HG02571 (cell line): ENCODE results near the gene FHOD1.

Experiments
- ATAC-seq: cut with Tn5 transposase; IDR thresholded peaks from one replicate; pipeline ENCODE4 v1.9.1; 2021; ENCODE audit warnings: mild to moderate bottlenecking, moderate library complexity; ENCODE audit not compliant: unreplicated experiment

FHOD1 gene

DNA sequence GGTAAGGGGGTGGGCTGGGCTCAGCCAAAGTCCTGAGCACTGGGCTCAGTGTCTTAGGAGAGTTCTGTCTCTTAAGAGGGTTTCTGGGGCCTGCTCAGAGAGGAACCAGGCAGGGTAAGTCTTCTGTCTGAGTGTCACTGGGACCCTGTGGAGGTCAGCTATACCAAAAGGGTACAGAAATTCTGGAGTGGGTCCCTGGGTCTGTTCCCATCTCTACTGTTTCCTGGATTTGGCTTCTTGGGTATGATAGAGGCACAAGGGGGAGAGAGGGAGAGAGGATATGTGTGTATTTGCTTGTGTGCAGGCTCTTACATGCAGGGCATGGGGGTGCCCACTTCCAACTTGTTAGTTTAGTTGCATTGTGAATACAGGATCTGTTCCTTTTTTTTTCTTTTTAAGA lies 53.7 kb downstream of the FHOD1 start:
- ATAC-seq, result no peak

DNA sequence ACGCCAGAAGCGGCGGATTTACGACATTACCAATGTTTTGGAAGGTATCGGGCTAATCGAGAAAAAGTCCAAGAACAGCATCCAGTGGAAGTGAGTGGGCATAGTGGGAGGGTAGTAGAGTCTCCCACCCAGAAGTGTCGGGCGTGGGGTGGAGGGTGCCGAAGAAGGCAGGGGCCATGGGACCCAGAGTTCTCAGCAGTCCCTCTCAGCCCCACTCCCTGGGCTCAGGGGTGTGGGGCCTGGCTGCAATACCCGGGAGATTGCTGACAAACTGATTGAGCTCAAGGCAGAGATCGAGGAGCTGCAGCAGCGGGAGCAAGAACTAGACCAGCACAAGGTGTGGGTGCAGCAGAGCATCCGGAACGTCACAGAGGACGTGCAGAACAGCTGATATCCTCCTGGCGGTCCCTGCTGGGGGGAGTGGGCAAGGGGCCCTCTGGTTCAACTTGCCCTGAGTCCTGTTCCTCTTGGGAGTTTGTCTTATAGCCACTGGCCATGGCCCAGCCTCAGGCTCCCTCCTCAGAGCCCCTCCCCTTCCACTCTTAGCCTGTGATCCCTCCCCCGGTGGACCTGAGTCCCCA lies 54.4 kb downstream of the FHOD1 start:
- ATAC-seq, result no peak

DNA sequence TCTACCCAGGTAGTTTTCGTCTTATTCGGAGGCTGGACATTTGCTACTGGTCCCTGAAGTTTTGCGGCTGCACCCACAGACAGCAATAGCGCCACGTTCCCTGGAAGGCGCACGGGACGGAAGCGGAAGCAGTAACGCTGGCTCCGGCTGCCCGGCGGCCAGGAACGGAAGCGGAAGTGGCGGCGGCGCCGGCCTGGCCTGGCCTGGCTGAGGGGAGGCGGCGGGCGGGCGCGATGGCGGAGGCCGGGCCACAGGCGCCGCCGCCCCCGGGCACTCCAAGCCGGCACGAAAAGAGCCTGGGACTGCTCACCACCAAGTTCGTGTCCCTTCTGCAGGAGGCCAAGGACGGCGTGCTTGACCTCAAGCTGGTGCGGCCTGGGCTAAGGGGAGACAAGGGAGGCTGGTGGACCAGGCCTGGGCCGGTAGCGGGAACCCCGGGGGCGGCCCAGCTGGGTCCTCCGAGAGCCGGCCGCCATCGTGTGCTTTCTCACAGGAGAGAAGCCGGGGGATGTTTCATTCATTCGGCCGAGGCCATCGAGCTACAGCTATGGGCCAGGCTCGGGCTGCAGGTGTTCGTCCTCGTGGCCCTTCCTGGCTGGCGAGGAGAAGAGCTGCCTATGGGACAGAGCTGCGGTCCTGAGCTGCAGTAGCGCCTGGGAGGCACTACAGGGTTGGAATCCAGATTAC lies 55.1 kb downstream of the FHOD1 start, which contains the start of gene E2F4:
Gene E2F4 (plus strand): TSS at position 161 of the 687 bp plus-strand sequence. CDS start 73 bp downstream, at position 234.
- peak; percentile 81 for ATAC-seq

DNA sequence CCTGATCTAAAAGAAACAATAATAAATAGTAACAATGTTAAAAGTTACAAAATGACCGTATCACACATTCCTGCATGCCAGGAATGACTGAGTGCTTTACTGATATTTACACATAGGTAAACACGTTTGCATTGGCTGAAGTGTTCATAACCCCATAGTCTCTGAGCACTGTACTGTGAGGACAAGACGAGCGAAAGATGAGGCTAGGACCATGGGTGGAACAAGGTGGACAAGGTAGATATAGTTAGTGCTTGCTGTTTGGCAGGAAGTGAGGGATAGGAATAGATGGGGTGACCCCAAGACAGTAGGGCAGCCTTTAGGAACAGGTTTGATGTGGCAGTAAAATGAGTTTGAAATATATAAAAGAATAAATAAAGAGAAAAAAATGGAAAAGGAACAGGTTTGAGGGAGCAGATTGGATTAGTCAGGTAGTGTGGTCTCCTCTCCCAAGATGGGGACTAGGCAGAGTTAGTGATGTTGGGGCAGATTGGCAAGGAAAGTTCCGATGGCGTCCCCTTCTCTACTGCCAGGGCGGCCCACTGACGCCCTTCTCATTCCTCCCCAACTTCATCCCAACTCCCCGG lies 55.8 kb downstream of the FHOD1 start:
- no peak for ATAC-seq

DNA sequence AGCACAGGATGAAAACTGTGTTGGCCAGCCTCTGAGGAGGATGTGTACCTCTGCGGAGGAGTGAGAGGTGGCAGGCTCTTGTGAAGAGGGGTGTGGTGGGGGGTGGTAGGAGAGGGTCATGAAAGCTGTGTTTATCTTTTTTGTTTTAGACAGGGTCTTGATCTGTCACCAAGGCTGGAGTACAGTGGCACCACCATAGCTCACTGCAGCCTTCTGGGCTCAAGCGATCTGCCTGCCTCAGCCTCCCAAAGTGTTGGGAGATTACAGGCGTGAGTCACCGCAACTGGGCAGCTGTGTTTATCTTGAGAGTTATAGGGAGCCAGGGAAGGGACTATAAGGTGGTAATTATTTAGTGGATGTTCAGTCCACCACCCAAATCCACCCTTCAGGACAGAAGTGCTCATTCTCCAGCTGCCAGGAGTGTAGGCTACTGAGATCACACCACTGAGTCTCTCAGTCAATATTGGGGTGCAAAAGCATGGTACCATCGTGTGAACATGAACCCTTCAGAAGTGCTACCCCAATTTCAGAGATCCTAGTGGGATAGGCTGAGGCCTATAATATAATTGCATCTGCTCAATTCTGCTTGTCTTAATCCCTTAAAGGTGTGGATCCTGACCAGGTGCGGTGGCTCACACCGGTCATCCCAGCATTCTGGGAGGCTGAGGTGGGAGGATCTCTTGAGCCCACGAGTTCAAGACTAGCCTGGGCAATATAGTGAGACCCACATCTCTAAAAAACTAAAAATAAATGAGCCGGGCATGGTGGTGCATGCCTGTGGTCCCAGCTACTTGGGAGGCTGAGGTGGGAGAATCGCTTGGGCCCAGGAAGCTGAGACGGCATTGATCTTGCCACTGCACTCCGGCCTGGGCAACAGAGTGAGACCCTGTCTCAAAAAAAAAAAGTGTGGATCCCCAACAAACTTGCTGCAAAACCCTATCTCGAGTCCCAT lies 56.6 kb downstream of the FHOD1 start:
- ATAC-seq, result no peak

DNA sequence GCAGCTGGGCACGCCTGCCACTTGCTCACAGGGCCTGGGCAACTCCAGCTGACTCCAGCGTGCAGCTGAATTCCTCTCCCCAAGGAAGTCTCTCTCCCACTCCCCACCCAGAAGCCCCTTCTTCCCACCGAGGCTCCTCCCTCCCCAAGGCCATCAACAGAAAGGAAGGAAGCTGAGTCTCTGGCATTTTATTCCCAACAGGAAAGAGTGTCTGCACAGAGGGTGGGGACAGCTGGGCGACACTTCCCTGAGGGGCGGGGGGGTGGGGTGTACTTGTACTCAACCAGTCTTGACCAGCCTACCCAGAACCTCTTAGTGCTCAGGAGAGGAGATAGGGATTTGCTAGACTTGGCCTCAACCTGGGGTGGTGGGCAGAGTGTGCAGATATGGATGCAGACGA lies 57.2 kb downstream of the FHOD1 start, which contains the start of gene EXOC3L1:
Gene EXOC3L1 (minus strand): TSS at position 96 of the 400 bp plus-strand sequence. CDS start 460 bp downstream, outside the sequence.
- ATAC-seq, result no peak

DNA sequence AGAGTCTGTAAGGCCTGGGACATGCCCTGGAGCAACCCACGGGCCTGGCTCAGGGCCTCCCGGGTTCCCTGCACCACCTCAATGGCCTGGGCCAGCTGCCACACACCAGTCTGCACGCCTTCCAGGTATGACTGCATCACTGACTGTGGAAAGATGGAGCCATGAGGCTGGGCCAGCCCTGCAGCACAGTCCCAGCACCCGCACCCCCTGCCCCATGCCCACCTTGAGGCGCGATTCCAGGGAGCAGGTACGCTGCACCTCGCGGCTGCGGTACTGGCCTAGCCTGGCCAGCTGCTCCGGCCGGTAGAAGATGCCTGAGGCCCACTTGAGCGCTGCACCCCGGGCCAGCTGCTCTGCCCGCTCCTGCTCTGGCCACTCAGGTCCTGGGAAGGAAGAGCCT lies 58.5 kb downstream of the FHOD1 start:
- no peak for ATAC-seq

DNA sequence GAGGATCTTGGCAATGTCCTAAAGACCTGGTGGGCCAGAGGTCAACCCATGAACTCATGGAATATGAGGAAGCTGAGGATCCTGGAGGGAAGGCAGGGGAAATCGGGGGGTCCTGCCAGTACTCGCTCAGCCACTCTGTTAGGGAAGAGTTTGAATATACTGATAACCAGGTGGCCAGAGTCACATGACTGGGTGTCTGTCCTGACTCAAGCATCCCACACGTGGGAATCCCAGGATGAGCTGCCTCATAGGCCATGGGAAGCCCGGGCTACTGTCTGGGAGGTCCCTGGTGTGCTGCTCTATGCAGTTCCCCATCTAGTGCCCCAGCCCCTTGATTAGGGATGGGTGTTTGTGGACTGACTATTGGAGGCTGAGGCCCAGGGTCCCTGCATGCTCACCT lies 59.0 kb downstream of the FHOD1 start:
- ATAC-seq, result no peak

DNA sequence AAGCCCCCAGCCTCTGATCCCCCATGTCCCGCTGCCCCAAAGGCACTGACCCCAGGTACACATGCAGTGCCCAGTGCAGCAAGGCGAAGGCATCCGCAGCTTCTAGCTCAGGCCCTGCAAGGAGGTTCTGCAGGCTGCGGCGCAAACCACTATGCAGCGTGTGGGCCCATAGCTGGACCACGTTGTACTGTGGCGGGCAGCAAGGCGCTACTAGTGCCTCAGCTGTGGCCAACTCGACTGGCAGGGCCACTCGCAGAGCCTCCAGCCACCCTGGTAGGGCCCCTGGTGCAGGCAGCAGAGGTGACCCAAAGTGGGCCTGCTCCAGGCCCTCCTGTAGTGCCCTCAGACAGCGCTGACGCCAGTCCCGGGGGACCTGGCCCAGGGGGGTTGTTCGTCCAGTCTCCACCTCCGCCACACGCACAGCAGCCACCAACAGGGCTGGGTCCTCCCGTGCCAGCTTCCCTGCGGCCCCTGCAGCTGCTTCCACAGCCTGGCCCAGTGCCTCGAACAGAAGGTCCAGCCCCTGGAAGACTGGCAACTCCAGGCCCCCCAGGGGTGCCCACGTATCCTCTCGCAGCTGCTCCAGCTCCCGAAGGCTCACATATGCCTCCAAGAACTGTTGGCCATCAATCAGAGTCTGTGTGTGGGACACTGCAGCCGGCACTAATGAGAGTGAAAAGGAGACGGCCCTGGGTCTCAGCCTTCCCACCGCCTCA lies 59.9 kb downstream of the FHOD1 start:
- ATAC-seq, result no peak

DNA sequence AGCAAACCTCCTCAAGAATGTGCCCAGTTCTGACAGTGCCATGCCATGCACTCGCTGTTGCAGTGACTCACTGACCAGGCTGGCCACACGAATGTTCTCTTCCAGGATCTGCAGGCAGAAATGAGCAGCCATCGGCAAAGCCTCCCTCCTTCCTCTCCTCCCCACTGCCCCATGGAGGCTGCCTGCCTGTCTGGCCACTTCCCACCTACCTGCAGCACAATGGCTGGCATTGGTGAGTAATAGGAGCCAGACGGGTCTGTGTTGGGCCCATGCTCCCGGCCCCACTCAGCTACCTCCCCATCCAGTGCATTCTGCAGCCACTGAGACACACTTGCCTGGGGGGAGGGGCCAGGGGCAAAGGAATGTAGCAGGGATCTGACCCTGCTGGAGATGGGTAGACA lies 60.7 kb downstream of the FHOD1 start:
- ATAC-seq, result no peak

DNA sequence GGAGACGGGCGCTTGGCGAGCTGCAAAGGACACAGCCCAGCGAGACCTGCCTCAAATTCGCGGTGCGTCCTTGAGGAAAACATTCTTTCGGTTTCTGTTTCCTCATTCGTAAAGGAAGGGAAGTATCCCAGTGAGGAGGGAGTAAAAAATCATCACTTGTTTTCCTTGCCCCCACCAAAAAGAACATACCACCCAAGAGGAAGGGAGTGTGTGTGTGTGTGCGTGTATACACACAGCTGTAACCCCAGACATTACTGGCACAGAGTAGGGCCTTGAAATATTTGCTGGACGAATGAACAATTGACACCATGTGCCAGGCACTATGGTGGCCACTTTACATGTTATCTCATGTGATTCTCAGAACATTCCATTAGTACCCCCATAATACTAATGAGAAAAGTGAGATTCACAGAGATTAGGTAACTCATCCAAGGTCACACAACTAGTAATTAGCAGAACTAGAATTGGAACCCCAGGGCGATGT lies 61.6 kb downstream of the FHOD1 start:
- no peak for ATAC-seq

DNA sequence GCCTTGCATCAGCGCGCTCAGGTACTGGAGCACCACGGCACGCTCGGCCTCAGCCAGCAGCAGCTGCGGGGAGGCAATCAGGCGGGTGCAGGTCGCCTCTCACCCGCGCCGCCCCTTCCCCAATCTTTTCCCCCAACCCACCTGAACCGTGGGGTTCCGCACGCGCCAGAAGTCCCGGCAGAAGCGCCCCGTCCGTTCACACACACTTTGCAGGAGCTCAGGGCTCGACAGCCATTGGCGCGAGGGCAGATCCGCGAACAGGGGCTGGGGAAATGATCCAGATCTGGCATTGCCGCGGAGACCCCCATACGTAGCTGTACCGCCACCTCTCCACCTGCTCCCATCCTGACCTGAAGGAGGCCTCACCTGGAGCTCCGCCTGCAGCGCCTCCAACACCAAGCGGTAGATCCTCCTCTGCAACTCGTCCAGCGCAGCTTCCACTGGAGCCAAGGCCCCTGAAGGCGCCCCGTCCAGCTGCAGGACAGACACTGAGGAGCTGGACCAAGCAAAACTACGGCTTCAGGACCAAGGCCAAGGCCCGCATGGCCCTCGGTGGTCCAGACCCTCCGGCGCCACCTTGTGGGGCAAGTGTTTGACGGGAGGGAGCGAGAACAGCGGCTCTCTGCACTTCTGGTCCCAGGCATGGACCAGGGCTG lies 62.2 kb downstream of the FHOD1 start:
- ATAC-seq, result no peak

DNA sequence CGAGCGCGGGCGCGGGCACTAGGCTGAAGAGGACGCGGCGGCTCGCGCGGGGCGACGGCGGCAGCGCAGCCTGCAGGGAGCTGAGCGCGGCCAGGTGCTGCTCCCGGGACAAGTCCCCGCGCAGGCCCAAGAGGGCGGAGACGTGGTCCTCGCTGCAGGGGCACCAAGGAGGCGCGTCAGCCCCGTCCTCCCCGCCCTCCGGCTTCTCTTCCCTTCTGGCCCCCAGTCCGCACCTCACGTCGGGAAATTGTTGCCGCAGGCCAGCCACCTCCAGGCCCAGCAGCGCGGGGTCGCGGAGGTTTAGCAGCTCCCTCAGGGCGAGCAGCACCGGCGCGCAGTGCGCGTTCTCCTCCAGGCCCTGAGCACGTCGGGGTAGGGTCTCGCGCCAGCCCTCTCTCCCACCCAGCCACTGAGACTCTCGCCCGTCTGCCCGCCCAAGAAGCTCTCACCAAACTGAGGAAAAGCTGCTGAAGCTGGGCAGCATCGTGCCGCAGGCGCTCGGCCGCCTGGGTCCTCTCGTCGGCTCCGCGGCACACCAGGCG lies 62.8 kb downstream of the FHOD1 start:
- ATAC-seq, result no peak

DNA sequence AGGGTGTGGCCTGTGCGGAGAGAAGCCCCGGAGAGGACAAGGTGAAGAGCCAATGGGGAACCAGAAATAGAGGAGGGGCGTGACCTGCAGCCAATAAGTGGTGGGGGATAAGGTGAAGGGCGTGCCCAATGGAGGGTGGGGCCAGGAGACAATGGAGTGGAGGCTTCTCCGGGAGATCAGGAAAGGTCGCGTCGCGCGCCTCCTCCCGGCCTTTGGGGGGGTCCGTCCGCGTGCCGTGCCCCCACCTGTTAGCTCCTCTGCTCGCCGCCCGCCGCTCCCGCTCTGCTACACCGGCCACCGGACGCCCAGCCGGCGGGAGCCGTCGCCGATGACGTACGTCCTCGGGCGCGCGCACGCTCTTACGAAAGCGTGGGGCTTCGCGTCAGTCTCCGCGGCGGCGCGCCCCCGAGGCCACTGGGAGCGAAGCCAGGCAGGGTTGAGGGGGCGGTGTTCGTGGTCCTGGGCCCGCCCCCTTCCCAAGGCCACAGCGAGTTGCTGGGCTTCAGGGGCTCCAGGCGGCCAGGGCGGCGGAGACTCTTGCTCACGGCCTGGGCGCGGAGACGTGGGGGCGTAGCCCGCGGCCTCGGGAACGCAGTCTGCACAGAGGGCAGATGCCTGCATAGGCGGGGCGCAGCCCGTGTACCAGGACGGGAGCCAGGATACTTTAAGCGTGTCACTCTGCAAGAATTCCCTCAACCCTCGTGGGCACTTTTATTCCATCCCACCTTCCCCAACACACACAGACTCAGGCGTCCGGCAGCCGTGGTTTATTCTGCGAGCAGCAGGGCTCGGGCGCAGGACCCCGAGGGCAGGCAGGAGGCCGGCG lies 63.4 kb downstream of the FHOD1 start, which contains the start of gene MATCAP1:
Gene MATCAP1 (minus strand): TSS at position 337 of the 826 bp plus-strand sequence. CDS start 3,353 bp downstream, outside the sequence.
- ATAC-seq, result peak; percentile 87

DNA sequence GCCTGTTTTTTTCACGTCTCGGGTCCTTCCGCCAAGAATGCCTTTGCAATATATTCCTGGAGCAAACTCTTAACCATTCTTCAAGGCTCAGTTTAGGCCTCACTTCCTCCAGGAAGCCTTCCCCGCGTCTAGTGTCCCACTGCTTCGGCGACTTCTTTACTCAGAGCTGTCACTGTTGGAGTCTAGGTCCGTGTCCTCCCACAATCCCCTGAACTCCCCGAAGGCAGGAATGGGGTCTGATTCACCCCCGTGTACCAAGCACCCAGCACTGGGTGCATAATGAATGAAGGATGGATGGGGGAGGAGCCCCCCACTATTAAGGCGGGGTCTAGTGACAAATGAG lies 64.0 kb downstream of the FHOD1 start:
- no peak for ATAC-seq

DNA sequence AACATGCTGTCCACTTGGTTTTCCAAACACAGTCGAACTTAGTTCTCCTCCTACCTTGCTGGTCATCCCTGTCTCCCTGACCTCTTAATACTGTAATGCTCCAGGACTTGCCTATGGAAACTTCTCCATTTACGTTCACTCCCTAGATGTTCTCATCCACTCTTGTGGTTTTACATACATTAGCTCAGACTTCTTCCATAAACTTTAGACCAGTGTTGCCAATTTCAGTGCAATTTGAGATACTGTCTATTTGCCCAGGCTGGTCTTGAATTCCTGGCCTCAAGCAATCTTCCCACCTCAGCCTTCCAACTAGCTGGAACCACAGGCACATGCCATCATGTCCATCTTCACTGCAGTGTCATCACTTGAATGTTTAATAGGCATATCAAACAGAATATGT lies 65.0 kb downstream of the FHOD1 start:
- no peak for ATAC-seq

DNA sequence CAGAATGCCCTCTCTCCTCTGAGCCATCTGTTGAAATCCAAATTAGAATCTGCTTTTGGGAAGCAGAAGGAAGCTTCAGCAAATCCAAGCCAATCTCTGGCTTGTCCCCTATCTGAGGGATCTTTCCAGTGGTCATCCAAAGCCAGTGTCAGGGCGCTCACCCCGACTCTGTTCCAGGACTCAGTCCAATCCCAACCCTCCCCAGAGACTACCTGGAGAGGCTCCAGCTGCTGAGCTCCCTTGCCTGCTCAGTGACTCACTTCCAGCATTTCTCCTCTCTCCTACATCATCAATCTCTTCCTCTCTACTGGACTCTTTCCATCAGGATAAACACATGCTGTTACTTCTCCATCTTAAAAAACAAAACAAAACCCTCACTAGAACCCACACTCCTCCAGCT lies 65.9 kb downstream of the FHOD1 start:
- ATAC-seq, result no peak

DNA sequence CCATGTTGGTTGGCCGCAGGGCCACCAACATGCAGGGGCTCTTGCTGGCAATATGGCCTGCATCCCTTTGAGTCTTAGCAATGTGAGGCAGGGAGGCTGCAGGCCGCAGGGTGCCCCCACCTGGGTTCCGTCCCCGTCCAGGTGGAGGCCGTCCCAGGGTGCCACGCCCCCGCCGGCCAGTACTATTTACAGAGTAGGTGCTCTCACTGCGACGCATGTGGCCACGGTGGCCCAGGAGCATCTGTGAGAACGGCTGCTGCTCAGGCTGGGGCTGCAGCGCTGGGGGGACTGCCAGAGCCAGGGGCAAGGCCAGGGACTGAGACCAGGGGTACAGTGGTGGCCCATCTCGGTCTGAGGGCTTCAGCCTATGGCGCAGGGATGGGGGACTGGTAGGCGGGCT lies 67.1 kb downstream of the FHOD1 start:
- ATAC-seq, result no peak
